ENCODE measurements around the gene ASGR1.

DNA sequence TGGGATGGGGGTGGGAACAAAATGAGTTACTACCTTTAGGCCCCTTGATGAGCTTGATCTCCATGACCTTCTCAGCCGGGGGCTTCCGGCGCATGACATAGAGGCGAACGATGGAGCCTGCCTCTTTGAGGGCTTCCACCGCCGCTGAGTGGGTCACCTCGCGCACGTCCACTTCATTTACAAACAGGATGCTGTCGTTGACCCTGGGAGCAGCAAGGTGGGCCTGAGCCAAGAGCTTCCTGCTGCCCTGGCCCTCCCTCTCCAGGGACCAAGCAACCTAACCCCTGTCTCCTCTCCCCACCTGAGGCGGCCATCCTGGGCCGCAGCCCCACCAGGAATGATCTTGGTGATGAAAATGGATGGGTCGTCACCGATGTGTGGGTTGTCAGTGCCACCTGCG lies 24.2 kb upstream of the ASGR1 start:
- TF ChIP-seq, protein P1, sequence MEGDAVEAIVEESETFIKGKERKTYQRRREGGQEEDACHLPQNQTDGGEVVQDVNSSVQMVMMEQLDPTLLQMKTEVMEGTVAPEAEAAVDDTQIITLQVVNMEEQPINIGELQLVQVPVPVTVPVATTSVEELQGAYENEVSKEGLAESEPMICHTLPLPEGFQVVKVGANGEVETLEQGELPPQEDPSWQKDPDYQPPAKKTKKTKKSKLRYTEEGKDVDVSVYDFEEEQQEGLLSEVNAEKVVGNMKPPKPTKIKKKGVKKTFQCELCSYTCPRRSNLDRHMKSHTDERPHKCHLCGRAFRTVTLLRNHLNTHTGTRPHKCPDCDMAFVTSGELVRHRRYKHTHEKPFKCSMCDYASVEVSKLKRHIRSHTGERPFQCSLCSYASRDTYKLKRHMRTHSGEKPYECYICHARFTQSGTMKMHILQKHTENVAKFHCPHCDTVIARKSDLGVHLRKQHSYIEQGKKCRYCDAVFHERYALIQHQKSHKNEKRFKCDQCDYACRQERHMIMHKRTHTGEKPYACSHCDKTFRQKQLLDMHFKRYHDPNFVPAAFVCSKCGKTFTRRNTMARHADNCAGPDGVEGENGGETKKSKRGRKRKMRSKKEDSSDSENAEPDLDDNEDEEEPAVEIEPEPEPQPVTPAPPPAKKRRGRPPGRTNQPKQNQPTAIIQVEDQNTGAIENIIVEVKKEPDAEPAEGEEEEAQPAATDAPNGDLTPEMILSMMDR (conservative IDR thresholded peaks at IDR 0.05; ENCODE audit: low read depth, low read length): no peak
- TF ChIP-seq EZH2 (IDR thresholded peaks at IDR 0.05; ENCODE audit: borderline replicate concordance, low read depth, low read length, poor library complexity, severe bottlenecking): no peak

Measured in A673 (cell line).